Measurements from ENCODE around the gene AGRP.

AGRP gene

GRCh38 chr16:67481561-67482232 is 1.6 kb downstream of the AGRP start:
- peaks cover 0 to 7% of the 10 kb centered on the region in 2 donors for H3K36me3 ChIP-seq (ENCODE audit: control insufficient read depth in 1 of 2, insufficient read depth in 2 of 2, low read length in 2 of 2)
- H3K9ac ChIP-seq (ENCODE audit: low read depth in 1 of 2, low read length in 2 of 2), result peak overlapping the region; percentile 85
- peak overlapping the region; percentile 70 to 89 for H3K4me3 ChIP-seq (ENCODE audit: low read depth in 1 of 2, low read length in 2 of 2)
- peaks cover 25 to 33% of the 10 kb centered on the region in 2 donors for H3K4me1 ChIP-seq (ENCODE audit: control insufficient read depth in 1 of 2, insufficient read depth in 2 of 2, low read length in 2 of 2)
- peak overlapping the region; percentile 81 for H3K27ac ChIP-seq (ENCODE audit: low read depth, low read length)
- H3K9me3 ChIP-seq (ENCODE audit: control insufficient read depth in 1 of 2, low read length in 2 of 2), result no peaks in the 10 kb centered on the region
- no peaks in the 10 kb centered on the region for H3K27me3 ChIP-seq (ENCODE audit: control insufficient read depth in 1 of 2, insufficient read depth in 2 of 2, low read length in 2 of 2)

DNA sequence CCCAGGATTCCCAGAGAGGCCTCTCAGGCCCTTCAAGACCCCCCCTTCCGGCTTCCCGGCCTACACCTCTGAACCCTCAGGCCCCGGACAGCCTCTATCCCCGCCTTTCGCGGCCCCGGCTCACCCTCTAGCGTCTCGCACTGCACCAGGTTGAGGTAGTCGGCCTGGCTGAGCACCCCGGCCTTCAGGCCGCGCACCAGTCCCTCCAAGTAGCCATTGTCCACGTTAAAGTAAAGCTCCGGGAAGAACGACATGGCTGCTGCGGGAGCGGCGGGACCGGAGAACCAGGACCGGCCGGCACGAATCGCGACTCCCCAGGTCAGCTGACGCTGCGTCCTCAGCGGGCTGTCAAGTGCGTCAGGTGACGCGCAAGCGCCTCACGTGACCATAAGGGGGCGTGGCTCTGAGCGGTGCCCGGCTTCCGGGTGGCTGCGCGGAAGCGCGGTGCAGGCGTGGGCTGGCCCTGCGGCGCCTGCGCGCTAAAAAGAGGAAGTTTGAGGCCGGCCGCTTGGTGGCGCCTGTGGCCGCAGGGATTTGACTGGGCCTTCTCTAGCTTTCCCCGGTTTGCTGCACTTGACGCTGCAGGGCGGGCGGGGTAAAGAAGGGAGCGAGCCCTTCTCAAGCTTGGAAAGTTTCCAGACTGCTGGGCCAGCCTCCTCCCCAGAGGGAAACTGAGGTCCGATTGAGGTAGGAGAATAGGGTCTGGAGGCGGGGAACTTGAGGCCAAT is 2.4 kb downstream of the AGRP start, which contains the start of gene ATP6V0D1:
TSS of gene ATP6V0D1 (minus strand) at position 325 of the 728 bp plus-strand sequence. CDS start at position 254, 71 bp downstream.
- H3K9ac ChIP-seq (ENCODE audit: low read depth in 1 of 2, low read length in 2 of 2), result peak within 1 kb of the TSS; percentile 87 to 94
- peaks cover 25 to 33% of the 10 kb centered on the region in 2 donors for H3K4me1 ChIP-seq (ENCODE audit: control insufficient read depth in 1 of 2, insufficient read depth in 2 of 2, low read length in 2 of 2)
- H3K4me3 ChIP-seq (ENCODE audit: low read depth in 1 of 2, low read length in 2 of 2), result peak within 1 kb of the TSS; percentile 77 to 89
- H3K9me3 ChIP-seq (ENCODE audit: control insufficient read depth in 1 of 2, low read length in 2 of 2), result no peaks in the 10 kb centered on the region
- H3K27ac ChIP-seq (ENCODE audit: low read depth, low read length), result peak within 1 kb of the TSS; percentile 81
- H3K36me3 ChIP-seq (ENCODE audit: control insufficient read depth in 1 of 2, insufficient read depth in 2 of 2, low read length in 2 of 2), result peaks cover 0 to 7% of the 10 kb centered on the region in 2 donors
- H3K27me3 ChIP-seq (ENCODE audit: control insufficient read depth in 1 of 2, insufficient read depth in 2 of 2, low read length in 2 of 2), result no peaks in the 10 kb centered on the region

DNA sequence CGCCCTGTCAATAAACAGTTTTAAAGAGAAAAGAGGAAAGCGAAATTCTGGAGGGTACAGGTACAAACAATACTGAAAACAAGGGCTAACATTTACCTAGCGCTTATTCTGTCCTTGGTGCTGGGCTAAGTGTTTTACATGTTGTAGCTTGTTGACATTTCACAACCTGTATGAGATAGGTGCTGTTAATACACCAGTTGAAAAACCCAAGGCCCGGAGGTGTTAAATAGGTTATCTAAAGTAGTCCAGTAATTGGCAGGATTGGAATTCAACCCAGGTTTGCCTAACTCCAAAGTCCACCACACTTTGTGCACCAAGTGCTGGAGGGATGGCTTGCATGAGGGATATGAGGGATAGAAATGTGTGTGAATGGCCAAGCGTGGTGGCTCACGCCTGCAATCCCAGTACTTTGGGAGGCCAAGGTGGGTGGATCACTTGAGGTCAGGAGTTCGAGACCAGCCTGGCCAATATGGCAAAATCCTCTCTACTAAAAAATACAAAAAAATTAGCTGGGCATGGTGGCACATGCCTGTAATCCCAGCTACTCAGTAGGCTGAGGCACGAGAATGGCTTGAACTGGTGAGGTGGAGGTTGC is 5.3 kb downstream of the AGRP start:
- Histone ChIP-seq H3K36me3 (ENCODE audit: control insufficient read depth in 1 of 2, insufficient read depth in 2 of 2, low read length in 2 of 2) (peaks cover 0 to 4% of the 10 kb centered on the region in 2 donors), H3K9ac (ENCODE audit: low read depth in 1 of 2, low read length in 2 of 2) (no peak overlapping the region), H3K4me3 (ENCODE audit: low read depth in 1 of 2, low read length in 2 of 2) (no peak overlapping the region), H3K9me3 (ENCODE audit: control insufficient read depth in 1 of 2, low read length in 2 of 2) (no peaks in the 10 kb centered on the region), H3K27me3 (ENCODE audit: control insufficient read depth in 1 of 2, insufficient read depth in 2 of 2, low read length in 2 of 2) (no peaks in the 10 kb centered on the region), H3K4me1 (ENCODE audit: control insufficient read depth in 1 of 2, insufficient read depth in 2 of 2, low read length in 2 of 2) (peaks cover 38 to 43% of the 10 kb centered on the region in 2 donors), H3K27ac (ENCODE audit: low read depth, low read length) (no peak overlapping the region)

GRCh38 chr16:67474551-67475455 is 8.5 kb downstream of the AGRP start:
- Histone ChIP-seq H3K9me3 (ENCODE audit: control insufficient read depth in 1 of 2, low read length in 2 of 2) (no peaks in the 10 kb centered on the region), H3K27ac (ENCODE audit: low read depth, low read length) (no peak overlapping the region), H3K36me3 (ENCODE audit: control insufficient read depth in 1 of 2, insufficient read depth in 2 of 2, low read length in 2 of 2) (peaks cover 0 to 4% of the 10 kb centered on the region in 2 donors), H3K27me3 (ENCODE audit: control insufficient read depth in 1 of 2, insufficient read depth in 2 of 2, low read length in 2 of 2) (no peaks in the 10 kb centered on the region), H3K9ac (ENCODE audit: low read depth in 1 of 2, low read length in 2 of 2) (no peak overlapping the region), H3K4me1 (ENCODE audit: control insufficient read depth in 1 of 2, insufficient read depth in 2 of 2, low read length in 2 of 2) (peaks cover 27 to 32% of the 10 kb centered on the region in 2 donors), H3K4me3 (ENCODE audit: low read depth in 1 of 2, low read length in 2 of 2) (no peak overlapping the region)

GRCh38 chr16:67471758-67472384 is 11.5 kb downstream of the AGRP start:
- Histone ChIP-seq H3K36me3 (ENCODE audit: control insufficient read depth in 1 of 2, insufficient read depth in 2 of 2, low read length in 2 of 2) (peaks cover 0 to 4% of the 10 kb centered on the region in 2 donors), H3K9me3 (ENCODE audit: control insufficient read depth in 1 of 2, low read length in 2 of 2) (no peaks in the 10 kb centered on the region), H3K4me3 (ENCODE audit: low read depth in 1 of 2, low read length in 2 of 2) (no peak overlapping the region), H3K27ac (ENCODE audit: low read depth, low read length) (no peak overlapping the region), H3K9ac (ENCODE audit: low read depth in 1 of 2, low read length in 2 of 2) (no peak overlapping the region), H3K4me1 (ENCODE audit: control insufficient read depth in 1 of 2, insufficient read depth in 2 of 2, low read length in 2 of 2) (peaks cover 11 to 21% of the 10 kb centered on the region in 2 donors), H3K27me3 (ENCODE audit: control insufficient read depth in 1 of 2, insufficient read depth in 2 of 2, low read length in 2 of 2) (no peaks in the 10 kb centered on the region)

GRCh38 chr16:67470359-67470758 is 13.0 kb downstream of the AGRP start:
- Histone ChIP-seq H3K4me3 (ENCODE audit: low read depth in 1 of 2, low read length in 2 of 2) (no peak overlapping the region), H3K4me1 (ENCODE audit: control insufficient read depth in 1 of 2, insufficient read depth in 2 of 2, low read length in 2 of 2) (peaks cover 17 to 20% of the 10 kb centered on the region in 2 donors), H3K9me3 (ENCODE audit: control insufficient read depth in 1 of 2, low read length in 2 of 2) (no peaks in the 10 kb centered on the region), H3K9ac (ENCODE audit: low read depth in 1 of 2, low read length in 2 of 2) (no peak overlapping the region), H3K27ac (ENCODE audit: low read depth, low read length) (no peak overlapping the region), H3K27me3 (ENCODE audit: control insufficient read depth in 1 of 2, insufficient read depth in 2 of 2, low read length in 2 of 2) (no peaks in the 10 kb centered on the region), H3K36me3 (ENCODE audit: control insufficient read depth in 1 of 2, insufficient read depth in 2 of 2, low read length in 2 of 2) (no peaks in the 10 kb centered on the region)

DNA sequence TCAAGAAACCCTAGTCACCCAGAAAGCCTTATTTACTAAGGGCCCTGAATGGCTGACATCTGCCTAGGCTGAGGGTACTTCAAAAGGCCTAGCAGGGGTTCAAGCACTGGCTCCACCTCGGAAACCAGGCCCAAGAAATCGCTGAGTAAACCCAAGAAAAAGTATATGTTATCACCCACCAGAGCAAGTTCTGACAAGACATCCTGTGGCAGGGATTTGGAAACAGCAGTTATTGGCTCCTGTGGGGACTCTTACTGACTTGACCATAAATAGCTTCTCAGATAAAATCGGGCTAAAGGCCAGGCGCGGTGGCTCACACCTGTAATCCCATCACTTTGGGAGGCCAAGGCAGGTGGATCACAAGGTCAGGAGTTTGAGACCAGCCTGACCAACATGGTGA is 14.6 kb downstream of the AGRP start:
- Histone ChIP-seq H3K36me3 (ENCODE audit: control insufficient read depth in 1 of 2, insufficient read depth in 2 of 2, low read length in 2 of 2) (no peaks in the 10 kb centered on the region), H3K9ac (ENCODE audit: low read depth in 1 of 2, low read length in 2 of 2) (no peak overlapping the region), H3K27ac (ENCODE audit: low read depth, low read length) (no peak overlapping the region), H3K27me3 (ENCODE audit: control insufficient read depth in 1 of 2, insufficient read depth in 2 of 2, low read length in 2 of 2) (no peaks in the 10 kb centered on the region), H3K4me1 (ENCODE audit: control insufficient read depth in 1 of 2, insufficient read depth in 2 of 2, low read length in 2 of 2) (peaks cover 24 to 28% of the 10 kb centered on the region in 2 donors), H3K9me3 (ENCODE audit: control insufficient read depth in 1 of 2, low read length in 2 of 2) (no peaks in the 10 kb centered on the region), H3K4me3 (ENCODE audit: low read depth in 1 of 2, low read length in 2 of 2) (no peak overlapping the region)

GRCh38 chr16:67466581-67466980 is 16.8 kb downstream of the AGRP start:
- Histone ChIP-seq H3K4me1 (ENCODE audit: control insufficient read depth in 1 of 2, insufficient read depth in 2 of 2, low read length in 2 of 2) (peaks cover 37 to 44% of the 10 kb centered on the region in 2 donors), H3K27me3 (ENCODE audit: control insufficient read depth in 1 of 2, insufficient read depth in 2 of 2, low read length in 2 of 2) (no peaks in the 10 kb centered on the region), H3K27ac (ENCODE audit: low read depth, low read length) (no peak overlapping the region), H3K36me3 (ENCODE audit: control insufficient read depth in 1 of 2, insufficient read depth in 2 of 2, low read length in 2 of 2) (no peaks in the 10 kb centered on the region), H3K4me3 (ENCODE audit: low read depth in 1 of 2, low read length in 2 of 2) (no peak overlapping the region), H3K9me3 (ENCODE audit: control insufficient read depth in 1 of 2, low read length in 2 of 2) (no peaks in the 10 kb centered on the region), H3K9ac (ENCODE audit: low read depth in 1 of 2, low read length in 2 of 2) (no peak overlapping the region)

DNA sequence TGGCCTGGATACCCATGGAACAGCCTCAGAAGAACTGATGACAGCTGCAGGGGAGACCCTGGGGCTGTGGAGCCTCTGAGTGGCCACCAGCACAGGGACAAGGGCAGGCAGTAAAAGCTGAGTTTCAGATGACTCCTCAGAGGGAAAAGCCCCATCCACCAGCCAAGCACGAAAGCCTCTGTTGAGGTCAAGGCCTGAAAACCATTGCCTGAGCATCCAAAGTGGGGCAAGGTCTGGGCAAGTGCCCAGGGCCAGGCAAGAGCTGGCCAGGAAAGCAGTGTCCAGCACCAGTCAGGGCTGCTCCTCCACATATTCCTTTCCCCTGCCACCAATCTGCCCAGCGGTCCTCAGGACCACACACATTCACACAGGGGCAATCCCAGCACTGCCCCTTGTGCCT is 18.8 kb downstream of the AGRP start:
- Histone ChIP-seq H3K27me3 (ENCODE audit: control insufficient read depth in 1 of 2, insufficient read depth in 2 of 2, low read length in 2 of 2) (no peaks in the 10 kb centered on the region), H3K9ac (ENCODE audit: low read depth in 1 of 2, low read length in 2 of 2) (peak overlapping the region; percentile 33 to 76), H3K9me3 (ENCODE audit: control insufficient read depth in 1 of 2, low read length in 2 of 2) (no peaks in the 10 kb centered on the region), H3K27ac (ENCODE audit: low read depth, low read length) (no peak overlapping the region), H3K4me3 (ENCODE audit: low read depth in 1 of 2, low read length in 2 of 2) (no peak overlapping the region), H3K4me1 (ENCODE audit: control insufficient read depth in 1 of 2, insufficient read depth in 2 of 2, low read length in 2 of 2) (peaks cover 54 to 58% of the 10 kb centered on the region in 2 donors), H3K36me3 (ENCODE audit: control insufficient read depth in 1 of 2, insufficient read depth in 2 of 2, low read length in 2 of 2) (no peaks in the 10 kb centered on the region)

Measured in duodenal mucosa (tissue), 2 donors.